Cardiac septum (tissue), 1 donor: ENCODE data around the gene NLRP6. TPM values are rescaled to one million over a fixed set of nuclear protein-coding genes. Genes with fewer than 3 reads are reported as not detected.

Source experiments
- DNase-seq: peaks from one replicate; pipeline ENCODE4 v3.0.0-alpha.2; 2020; ENCODE audit warnings: low spot score
- intact Hi-C: fragments of 100-400 bp; cut with DNase I; formaldehyde crosslinking; loops from one replicate; pipeline ENCODE4 v1.14.0; 2022
- total RNA-seq: library from RNA; stranded (reverse); fragmentation: NEBNext Ultra II Directional; extraction: Animal tissue kit (Norgen Biotek cat#: 25700); gene quantifications from one replicate; pipeline ENCODE4 v1.2.1, GENCODE V29; 2021
- donor health status: DM: no; HTN: no; CAD: no.

NLRP6 gene
- total RNA-seq, 1 donor from 2014 or later, result 0.19 TPM

GRCh38 chr11:290621-291231 is 12.5 kb downstream of the NLRP6 start:
- intact Hi-C loops, result no loop called here
- DNase-seq, result peak; percentile 68

- intact Hi-C loops, result no loop called here
- peak; percentile 53 for DNase-seq
Observed at GRCh38 chr11:291281-292210, 13.3 kb downstream of the NLRP6 start.

- peak; percentile 73 for DNase-seq
- intact Hi-C loops, result no loop called here
Observed at GRCh38 chr11:292211-293121, 14.3 kb downstream of the NLRP6 start.

- intact Hi-C loops, result no loop called here
- DNase-seq, result peak; percentile 72
Observed at GRCh38 chr11:293271-293851, 15.2 kb downstream of the NLRP6 start.

GRCh38 chr11:293852-294661 is 15.8 kb downstream of the NLRP6 start:
- intact Hi-C loops, result no loop called here
- DNase-seq, result peak; percentile 60

GRCh38 chr11:294780-295179 is 16.6 kb downstream of the NLRP6 start:
- peak; percentile 73 for DNase-seq
- intact Hi-C loops, result no loop called here

GRCh38 chr11:295351-296170 is 17.4 kb downstream of the NLRP6 start:
- intact Hi-C loops, result no loop called here
- no peak for DNase-seq

GRCh38 chr11:296171-297050 is 18.2 kb downstream of the NLRP6 start:
- intact Hi-C loops, result no loop called here
- DNase-seq, result peak; percentile 70

GRCh38 chr11:297051-297585 is 18.9 kb downstream of the NLRP6 start:
- peak; percentile 68 for DNase-seq
- intact Hi-C loops, result no loop called here

GRCh38 chr11:297586-298405 is 19.6 kb downstream of the NLRP6 start:
- intact Hi-C loops, result no loop called here
- peak; percentile 74 for DNase-seq

- intact Hi-C loops, result no loop called here
Observed at GRCh38 chr11:298406-299065, 20.3 kb downstream of the NLRP6 start.

GRCh38 chr11:299081-299891 is 21.1 kb downstream of the NLRP6 start, which contains the start of gene IFITM5:
Gene IFITM5, minus strand, starts transcription at chr11:299526. Its CDS starts 36 bp downstream, at chr11:299490.
- DNase-seq, result no peak
- intact Hi-C loops, result no loop called here

More at GRCh38 chr11:298406-299065, 20.3 kb downstream of the NLRP6 start:
- DNase-seq, result peak; percentile 66

- no peak for DNase-seq
- intact Hi-C loops, result no loop called here
Observed at GRCh38 chr11:299951-300735, 21.9 kb downstream of the NLRP6 start.

GRCh38 chr11:303363-303762 is 25.2 kb downstream of the NLRP6 start:
- intact Hi-C loops, result no loop called here

More at GRCh38 chr11:303363-303762, 25.2 kb downstream of the NLRP6 start:
- DNase-seq, result no peak
